HepG2 (cell line): ENCODE results near the gene POU6F2. TPM values are rescaled to one million over a fixed set of nuclear protein-coding genes. Genes with fewer than 3 reads are reported as not detected.

ENCODE experiments used
- AHDC1 ChIP-seq: sonication (generic); formaldehyde crosslinking; IDR thresholded peaks from 2 replicates; pipeline ENCODE4 v1.5.1; 2020; ENCODE audit warnings: mild to moderate bottlenecking, missing genetic modification reagents, borderline replicate concordance
- CTCF ChIP-seq: sonication (generic); formaldehyde crosslinking; IDR thresholded peaks from 2 replicates; pipeline ENCODE4 v1.5.0; 2020; ENCODE audit warnings: mild to moderate bottlenecking, missing genetic modification reagents, moderate library complexity
- FOXO1 ChIP-seq: sonication (generic); formaldehyde crosslinking; IDR thresholded peaks from 2 replicates; pipeline ENCODE4 v1.4.0; 2020; ENCODE audit warnings: missing genetic modification reagents
- GZF1 ChIP-seq: sonication (generic); formaldehyde crosslinking; IDR thresholded peaks from 2 replicates; pipeline ENCODE4 v1.5.1; 2020; ENCODE audit warnings: mild to moderate bottlenecking, missing genetic modification reagents
- MXI1 ChIP-seq: IDR thresholded peaks from 3 replicates; pipeline ENCODE4 v1.6.1; 2012; ENCODE audit warnings: low read depth, low read length, inconsistent platforms, borderline replicate concordance
- NCOA1 ChIP-seq: sonication (generic); formaldehyde crosslinking; IDR thresholded peaks from 2 replicates; pipeline ENCODE4 v1.9.0; 2021; ENCODE audit warnings: missing genetic modification reagents
- NCOR1 ChIP-seq: fragments of 200-600 bp; sonication (generic); IDR thresholded peaks from 2 replicates; pipeline ENCODE4 v1.7.0; 2017; ENCODE audit warnings: antibody characterized with exemption, low read length, borderline replicate concordance
- PBX2 ChIP-seq: IDR thresholded peaks from 2 replicates; pipeline ENCODE4 v1.6.1; 2016; ENCODE audit warnings: control low read depth
- SOX6 ChIP-seq, 2 experiments: fragments of 450-650 bp in 1 of 2; sonication (generic) in 1 of 2; formaldehyde crosslinking in 1 of 2; IDR thresholded peaks; 2 replicates each; pipeline versions ENCODE4 v1.4.0 to v1.6.1; 2017 to 2020; ENCODE audit warnings: antibody characterized with exemption in 1 of 2, mild to moderate bottlenecking in 1 of 2, missing genetic modification reagents in 1 of 2
- ZBTB37 ChIP-seq: sonication (generic); formaldehyde crosslinking; IDR thresholded peaks from 2 replicates; pipeline ENCODE4 v1.4.0; 2020; ENCODE audit warnings: mild to moderate bottlenecking, missing genetic modification reagents
- ZNF12 ChIP-seq: sonication (generic); formaldehyde crosslinking; IDR thresholded peaks from 2 replicates; pipeline ENCODE4 v1.5.0; 2020; ENCODE audit warnings: missing genetic modification reagents
- ZNF251 ChIP-seq: sonication (generic); formaldehyde crosslinking; IDR thresholded peaks from 2 replicates; pipeline ENCODE4 v1.9.0; 2021; ENCODE audit warnings: mild to moderate bottlenecking, missing genetic modification reagents
- ZNF574 ChIP-seq: sonication (generic); formaldehyde crosslinking; IDR thresholded peaks from 2 replicates; pipeline ENCODE4 v1.4.0; 2020; ENCODE audit warnings: missing genetic modification reagents
- ZNF761 ChIP-seq: sonication (generic); formaldehyde crosslinking; conservative IDR thresholded peaks from 2 replicates; pipeline ENCODE4 v1.4.0; 2020; ENCODE audit warnings: mild to moderate bottlenecking, missing genetic modification reagents
- ZNF768 ChIP-seq: sonication (generic); formaldehyde crosslinking; IDR thresholded peaks from 2 replicates; pipeline ENCODE4 v1.4.0; 2020; ENCODE audit warnings: missing genetic modification reagents
- ZNF775 ChIP-seq: sonication (generic); formaldehyde crosslinking; IDR thresholded peaks from 2 replicates; pipeline ENCODE4 v1.4.0; 2020; ENCODE audit warnings: missing genetic modification reagents, mild to moderate bottlenecking, moderate library complexity, borderline replicate concordance
- polyA plus RNA-seq, 8 experiments: library from polyadenylated mRNA; depleted of rRNA in 3 of 8; stranded (reverse) in 7 of 8; unstranded in 1 of 8; fragments of >200 nt; fragmentation: Illumina TruSeq in 4 of 8; extraction: Trizol in 4 of 8; gene quantifications; 2 replicates each; pipeline versions ENCODE4 v1.2.1 to v1.2.3, GENCODE V29; 2011 to 2016; ENCODE audit warnings: low read depth in 4 of 8, missing spikeins in 1 of 8, mixed read lengths in 1 of 8; ENCODE audit not compliant: insufficient read depth in 1 of 8
- total RNA-seq, 5 experiments: library from RNA; depleted of rRNA; stranded (reverse); fragments of >200 nt; fragmentation: Illumina TruSeq; extraction: Trizol; gene quantifications; 2 replicates each; pipeline ENCODE4 v1.2.3, GENCODE V29; 2016; ENCODE audit warnings: low read depth in 1 of 5

POU6F2 gene
- total and polyA plus RNA-seq, 2 of the 13 experiments (the other 11 are each of a cell fraction or from before 2014, with no cell fraction given) = not detected

GRCh38 chr7:39375047-39375873 is 397.6 kb downstream of the POU6F2 start (continued):
- TF ChIP-seq CTCF (CRISPR knock-in tag) = no peak
- no peak for TF ChIP-seq GZF1
- TF ChIP-seq NCOA1 (CRISPR knock-in tag) = no peak
- TF ChIP-seq MXI1 = no peak
- no peak for TF ChIP-seq ZNF12 (CRISPR knock-in tag)
- TF ChIP-seq SOX6 (IDR thresholded peaks at IDR 0.05) = no peak
- peak; percentile 70 for TF ChIP-seq SOX6 (CRISPR knock-in tag; IDR thresholded peaks at IDR 0.05)
- no peak for TF ChIP-seq ZNF251 (CRISPR knock-in tag)
- peak; percentile 97 for TF ChIP-seq NCOR1
- TF ChIP-seq ZBTB37 (CRISPR knock-in tag) = no peak
- no peak for TF ChIP-seq ZNF775 (CRISPR knock-in tag)
- TF ChIP-seq AHDC1 = peak; percentile 60; the same call in 1 of the 2 replicates
- TF ChIP-seq FOXO1 (CRISPR knock-in tag) = no peak
- no peak for TF ChIP-seq ZNF761 (CRISPR knock-in tag)
- TF ChIP-seq ZNF768 (CRISPR knock-in tag) = no peak
- TF ChIP-seq PBX2 (CRISPR knock-in tag) = no peak
- no peak for TF ChIP-seq ZNF574
